Measurements from ENCODE around the gene ATXN10.
"Not testable (repeated sequence)": the region's sequence is repeated elsewhere in the genome, so short reads cannot be mapped to it uniquely, and the experiment has no call there.

The ATXN10 gene

GRCh38 chr22:45714390-45714789 lies 42.8 kb downstream of the ATXN10 start:
- not testable (repeated sequence) for DNase-seq

- DNase-seq, result no peak
Observed at GRCh38 chr22:45717789-45718188, 46.2 kb downstream of the ATXN10 start.

DNA sequence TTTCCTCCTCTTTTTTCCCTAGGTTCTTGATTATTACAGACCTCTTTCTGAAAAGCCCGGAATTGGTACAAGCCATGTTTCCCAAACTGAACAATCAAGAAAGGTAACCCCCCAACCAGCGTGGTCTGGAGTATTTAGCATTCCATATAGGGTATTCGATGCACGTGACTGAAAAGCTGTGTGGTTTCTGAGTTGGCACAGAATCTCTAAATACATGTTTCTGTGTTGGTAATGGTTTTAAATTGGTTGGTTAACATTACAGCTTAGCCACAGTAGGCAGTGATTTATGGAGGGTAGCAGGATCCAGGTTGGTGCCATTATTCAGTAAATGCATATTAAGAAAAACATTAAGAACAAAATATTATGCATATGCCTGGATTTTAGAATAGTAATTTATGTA lies 46.8 kb downstream of the ATXN10 start:
- DNase-seq, result no peak

DNA sequence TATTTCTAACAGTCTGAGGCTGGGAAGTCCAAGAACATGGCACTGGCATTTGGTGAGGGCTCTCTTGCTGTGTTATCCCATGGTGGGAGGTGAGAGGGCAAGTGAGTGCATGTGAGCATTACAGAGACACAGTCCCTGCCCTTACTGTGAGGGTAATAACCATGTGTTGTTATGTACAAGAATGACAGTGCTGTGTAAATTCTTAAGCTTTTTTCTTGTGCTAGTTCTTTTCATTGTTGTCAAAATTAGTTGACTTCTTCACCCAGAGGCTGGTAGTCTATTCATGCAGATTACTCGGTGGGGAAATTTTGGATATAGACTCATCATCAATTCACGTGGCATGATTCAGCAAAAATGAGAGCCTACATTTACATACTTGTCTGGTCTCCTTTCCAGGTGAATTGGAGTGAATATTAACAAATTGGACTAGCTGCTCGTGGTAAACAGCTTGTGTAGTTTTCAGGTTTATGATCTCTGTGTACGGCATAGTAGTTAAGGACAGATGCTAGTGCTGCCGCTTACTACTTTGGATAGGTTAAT lies 49.3 kb downstream of the ATXN10 start:
- DNase-seq, result no peak

- DNase-seq, result no peak
Observed at GRCh38 chr22:45722006-45722405, 50.4 kb downstream of the ATXN10 start.

GRCh38 chr22:45726081-45726480 lies 54.4 kb downstream of the ATXN10 start:
- no peak for DNase-seq

DNA sequence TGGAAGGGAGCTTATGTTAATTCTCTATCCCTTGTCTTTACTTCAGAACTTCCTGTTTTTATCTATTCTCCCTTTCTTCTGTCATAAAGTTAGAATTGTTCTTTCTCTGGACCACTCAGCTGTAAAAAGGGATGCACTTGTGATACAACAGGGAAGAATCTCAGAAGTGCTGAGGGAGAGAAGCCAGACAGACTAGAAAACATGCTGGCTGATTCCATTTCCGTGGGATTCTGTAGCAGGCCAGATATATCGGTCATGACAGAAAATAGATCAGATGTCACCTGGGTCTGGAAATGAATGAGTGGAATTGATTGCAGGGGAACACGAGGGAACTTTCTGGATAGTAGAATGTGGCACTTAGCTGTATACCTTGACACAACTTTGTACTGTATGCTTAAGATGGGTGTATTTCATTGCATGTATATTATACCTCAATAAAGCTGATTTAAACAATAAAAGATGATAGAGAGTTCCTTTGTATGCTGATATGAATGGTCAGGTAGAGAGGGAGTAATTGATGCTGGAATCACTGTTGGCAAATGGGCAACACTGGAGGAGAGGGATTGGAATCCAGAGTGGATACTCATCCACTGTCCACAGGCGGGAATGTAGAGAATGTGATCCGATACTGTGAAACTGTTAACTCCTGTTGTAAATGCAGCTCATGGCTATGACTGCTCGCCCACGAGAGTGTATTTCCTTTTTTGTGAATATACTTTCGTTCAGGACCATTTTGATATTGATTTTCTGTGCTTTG lies 59.6 kb downstream of the ATXN10 start:
- no peak for DNase-seq

- DNase-seq, result no peak
Observed at GRCh38 chr22:45731798-45732495, 60.3 kb downstream of the ATXN10 start.

DNA sequence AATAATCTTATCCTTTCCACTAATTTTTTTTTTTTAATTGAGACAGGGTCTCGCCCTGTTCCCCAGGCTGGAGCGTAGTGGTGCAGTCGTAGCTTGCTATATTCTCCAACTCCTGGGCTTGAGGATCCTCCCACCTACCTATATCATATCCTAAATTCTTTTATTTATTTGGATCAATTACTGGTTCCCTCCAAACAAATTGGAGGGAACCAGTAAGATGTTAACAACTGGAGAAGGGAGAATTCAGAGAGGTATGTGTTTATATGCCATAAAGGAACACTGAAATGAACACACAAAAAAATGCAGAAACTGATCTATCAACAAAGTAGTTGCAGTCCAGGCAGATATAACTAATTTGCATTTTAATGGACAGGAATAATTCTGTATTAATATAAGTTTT lies 63.6 kb downstream of the ATXN10 start:
- DNase-seq, result no peak

GRCh38 chr22:45738206-45738605 lies 66.6 kb downstream of the ATXN10 start:
- DNase-seq, result no peak

DNA sequence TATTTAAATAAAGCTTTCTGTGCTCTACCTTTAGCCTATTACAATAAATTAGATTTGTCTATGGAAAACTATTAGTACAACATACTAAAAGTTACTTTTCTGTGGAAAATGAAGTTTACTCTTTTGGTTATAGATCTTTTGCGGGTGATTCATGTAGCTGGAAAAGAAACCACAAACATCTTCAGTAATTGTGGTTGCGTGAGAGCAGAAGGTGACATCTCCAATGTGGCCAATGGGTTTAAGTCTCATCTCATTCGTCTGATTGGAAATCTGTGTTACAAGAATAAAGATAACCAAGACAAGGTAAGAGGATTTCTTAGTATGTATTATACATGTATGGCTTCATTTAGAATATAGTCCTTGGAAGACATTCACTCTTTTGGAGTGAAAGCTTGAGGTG lies 68.6 kb downstream of the ATXN10 start:
- DNase-seq, result no peak

DNA sequence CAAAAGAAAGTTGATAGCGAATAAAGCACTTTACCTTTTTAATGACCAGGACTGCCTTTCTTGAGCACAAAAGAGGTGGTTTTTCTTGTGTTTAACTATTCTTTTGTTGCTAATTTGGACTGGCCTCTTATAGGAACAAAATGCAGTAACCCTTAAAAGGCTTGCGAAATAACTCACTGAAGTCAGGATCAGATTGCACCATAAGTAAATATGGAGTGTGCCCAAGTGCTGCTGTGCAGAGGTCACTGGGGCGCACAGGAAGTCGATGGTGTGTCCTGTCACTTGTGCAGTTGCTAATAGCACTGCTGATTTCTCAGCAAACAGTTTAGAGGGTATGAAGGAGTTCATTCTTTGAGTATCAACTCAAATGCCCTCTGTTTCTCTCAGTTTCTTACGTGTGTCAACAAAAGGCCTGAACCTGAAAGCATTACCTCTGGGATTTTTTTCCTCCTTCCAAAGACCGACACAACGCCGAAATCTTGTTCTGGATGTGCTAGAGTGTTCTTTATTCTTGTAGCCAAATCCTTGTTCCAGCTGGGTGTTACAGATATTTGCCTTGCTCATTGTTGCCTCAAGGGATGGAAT lies 71.3 kb downstream of the ATXN10 start:
- DNase-seq, result no peak

GRCh38 chr22:45743687-45744086 lies 72.1 kb downstream of the ATXN10 start:
- DNase-seq, result no peak

- DNase-seq, result no peak
Observed at GRCh38 chr22:45744442-45744841, 72.8 kb downstream of the ATXN10 start.

DNA sequence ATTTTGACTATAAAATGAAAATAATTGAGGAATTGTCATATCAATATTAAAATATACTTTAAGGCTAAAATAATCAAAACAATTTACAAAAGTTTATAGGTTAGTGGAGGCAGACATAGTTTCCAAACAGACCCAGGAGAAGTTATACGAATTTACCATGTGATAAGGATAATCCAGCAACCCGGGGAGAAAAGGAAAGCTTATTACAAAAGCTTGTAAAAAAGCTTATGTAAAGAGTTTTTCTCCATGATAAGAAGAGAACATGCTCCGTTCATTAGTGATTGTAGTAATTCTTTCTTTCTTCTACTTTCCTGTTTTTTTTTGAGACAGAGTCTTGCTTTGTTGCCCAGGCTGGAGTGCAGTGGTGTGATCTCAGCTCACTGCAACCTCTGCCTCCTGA lies 79.0 kb downstream of the ATXN10 start:
- DNase-seq, result no peak

- DNase-seq, result no peak
Observed at GRCh38 chr22:45752036-45752435, 80.4 kb downstream of the ATXN10 start.

DNA sequence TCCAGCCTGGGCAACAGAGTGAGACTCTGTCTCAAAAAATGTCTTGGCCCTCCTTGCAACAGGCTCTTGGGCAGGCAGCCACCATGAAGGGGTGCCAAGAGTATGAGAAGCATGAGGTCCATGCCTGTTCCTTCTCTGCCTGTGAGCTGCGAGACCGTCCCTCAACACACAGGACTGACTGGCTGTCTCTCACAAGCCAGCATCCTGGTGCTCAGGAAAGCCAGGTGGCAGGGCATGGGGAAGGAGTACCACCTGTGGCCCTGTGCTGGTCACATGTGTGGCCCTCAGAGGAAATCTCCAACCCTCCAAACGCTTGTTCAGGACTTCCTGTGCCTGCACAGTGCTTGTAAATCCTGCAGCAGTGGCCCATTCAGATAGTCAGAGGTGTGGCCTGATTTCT lies 83.2 kb downstream of the ATXN10 start:
- no peak for DNase-seq

DNA sequence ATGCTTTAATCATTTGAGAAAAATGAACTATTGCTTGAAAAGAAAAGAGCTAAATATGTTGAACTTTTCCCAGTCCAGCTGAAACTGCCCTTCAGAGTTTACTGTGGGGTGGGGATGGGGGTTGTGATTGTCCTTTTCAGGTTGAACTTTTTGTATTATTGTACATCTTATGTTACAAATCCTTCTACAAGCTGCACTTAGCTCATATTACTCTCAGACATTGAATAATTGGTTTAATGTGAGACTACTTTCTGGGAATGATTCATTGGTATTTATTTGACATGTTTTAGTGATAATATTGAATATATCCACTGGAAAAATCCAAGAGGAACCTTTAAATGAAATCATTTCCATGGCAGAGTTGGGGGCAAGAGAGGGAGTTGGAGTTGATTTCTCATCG lies 84.9 kb downstream of the ATXN10 start:
- DNase-seq, result no peak

DNA sequence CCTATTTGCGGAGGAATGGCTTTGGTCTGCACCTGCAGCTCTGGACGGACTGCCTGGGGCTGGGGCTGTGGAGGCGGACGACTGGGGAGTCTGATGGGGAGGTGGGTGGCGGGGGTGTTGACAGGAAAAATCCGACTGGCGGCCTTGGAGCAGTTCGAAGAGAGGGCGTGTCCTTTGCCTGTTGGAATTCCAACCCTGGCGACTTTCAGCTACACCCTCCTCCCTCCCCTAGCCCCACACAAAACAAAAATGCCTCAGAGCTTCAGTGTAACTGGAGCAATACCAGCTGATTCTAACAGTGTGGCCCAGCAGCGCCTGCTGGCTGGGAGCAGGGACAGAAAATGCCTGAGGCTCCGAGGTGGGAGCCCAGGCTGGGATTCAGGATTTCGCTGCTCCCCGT lies 85.4 kb downstream of the ATXN10 start:
- DNase-seq, result no peak

- no peak for DNase-seq
Observed at GRCh38 chr22:45757936-45758335, 86.3 kb downstream of the ATXN10 start.

- no peak for DNase-seq
Observed at GRCh38 chr22:45758603-45759002, 87.0 kb downstream of the ATXN10 start.

GRCh38 chr22:45760682-45761081 lies 89.0 kb downstream of the ATXN10 start:
- DNase-seq, result no peak

DNA sequence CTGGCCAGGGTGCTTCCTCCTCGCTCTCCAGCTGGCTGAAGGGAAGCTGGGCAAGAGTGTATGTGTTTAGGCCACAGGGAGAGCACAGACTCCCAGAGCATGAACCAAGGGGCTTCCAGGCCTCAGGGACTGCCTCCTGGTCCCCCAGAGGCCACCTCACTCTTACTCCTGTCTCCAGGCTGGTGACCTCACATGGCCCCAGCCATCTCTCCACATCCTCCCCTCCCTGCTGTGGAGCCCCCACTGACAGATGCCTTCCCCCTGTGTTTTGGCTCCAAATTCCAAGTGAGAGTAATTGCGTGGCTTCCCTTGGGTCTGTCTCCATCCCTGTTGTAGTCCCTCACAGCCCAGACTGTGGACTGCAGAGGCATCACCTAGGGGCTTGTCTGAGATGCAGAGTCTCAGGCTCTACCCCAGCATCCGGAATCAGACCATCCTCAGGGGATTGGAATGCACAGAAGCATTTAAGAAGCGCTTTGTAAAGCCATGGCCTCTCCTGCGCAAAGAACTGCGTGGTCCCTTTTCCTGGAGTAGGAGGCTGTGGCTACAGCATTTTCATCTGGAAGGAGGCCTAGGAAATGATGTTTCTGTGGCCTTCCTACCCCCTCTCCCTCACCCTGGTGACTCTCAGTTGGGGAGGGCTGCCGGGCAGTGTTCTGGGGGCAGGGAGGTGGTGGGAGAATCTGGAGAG lies 91.1 kb downstream of the ATXN10 start:
- no peak for DNase-seq

Measured in NCI-H345 (cell line).